ENCODE results near the gene ARPC4.

DNA sequence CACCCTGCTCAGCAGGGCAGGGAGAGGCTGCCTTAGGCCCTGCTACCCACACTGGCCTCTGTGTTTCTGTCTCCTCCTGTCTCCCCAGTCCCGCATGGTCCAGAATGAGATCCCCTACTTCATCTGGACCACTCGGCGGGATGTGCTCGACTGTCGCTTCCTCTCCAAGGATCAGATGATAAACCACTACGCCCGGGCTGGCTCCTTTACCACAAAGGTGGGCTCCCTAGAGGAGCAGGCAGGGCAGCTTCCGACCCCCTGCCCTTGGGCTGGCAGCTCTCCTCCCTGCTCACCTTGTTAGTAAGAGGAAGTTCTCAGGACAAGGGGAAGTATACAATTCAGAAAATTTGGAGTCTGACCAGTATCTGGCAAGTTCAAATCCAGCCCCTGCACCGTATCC is 23.1 kb downstream of the ARPC4 start:
- TF ChIP-seq, protein P1, sequence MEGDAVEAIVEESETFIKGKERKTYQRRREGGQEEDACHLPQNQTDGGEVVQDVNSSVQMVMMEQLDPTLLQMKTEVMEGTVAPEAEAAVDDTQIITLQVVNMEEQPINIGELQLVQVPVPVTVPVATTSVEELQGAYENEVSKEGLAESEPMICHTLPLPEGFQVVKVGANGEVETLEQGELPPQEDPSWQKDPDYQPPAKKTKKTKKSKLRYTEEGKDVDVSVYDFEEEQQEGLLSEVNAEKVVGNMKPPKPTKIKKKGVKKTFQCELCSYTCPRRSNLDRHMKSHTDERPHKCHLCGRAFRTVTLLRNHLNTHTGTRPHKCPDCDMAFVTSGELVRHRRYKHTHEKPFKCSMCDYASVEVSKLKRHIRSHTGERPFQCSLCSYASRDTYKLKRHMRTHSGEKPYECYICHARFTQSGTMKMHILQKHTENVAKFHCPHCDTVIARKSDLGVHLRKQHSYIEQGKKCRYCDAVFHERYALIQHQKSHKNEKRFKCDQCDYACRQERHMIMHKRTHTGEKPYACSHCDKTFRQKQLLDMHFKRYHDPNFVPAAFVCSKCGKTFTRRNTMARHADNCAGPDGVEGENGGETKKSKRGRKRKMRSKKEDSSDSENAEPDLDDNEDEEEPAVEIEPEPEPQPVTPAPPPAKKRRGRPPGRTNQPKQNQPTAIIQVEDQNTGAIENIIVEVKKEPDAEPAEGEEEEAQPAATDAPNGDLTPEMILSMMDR (IDR thresholded peaks at IDR 0.05; ENCODE audit: low read length): no peak
- no peak for TF ChIP-seq EZH2 (IDR thresholded peaks at IDR 0.05; ENCODE audit: borderline replicate concordance, low read length)
